Liver (tissue), 9 donors: ENCODE data around the gene LLGL1. TPM values are rescaled to one million over a fixed set of nuclear protein-coding genes. Genes with fewer than 3 reads are reported as not detected.

Experiments used
- DNase-seq: peaks from one replicate; pipeline ENCODE4 v3.0.0-alpha.2; 2017; ENCODE audit warnings: low spot score
- H3K27ac ChIP-seq, 2 donors: one replicate each; pipeline ENCODE4 v1.7.0; 2013; ENCODE audit warnings: inconsistent platforms in 2 of 2, low read length in 2 of 2, control low read depth in 1 of 2, low read depth in 1 of 2, mild to moderate bottlenecking in 1 of 2
- H3K27me3 ChIP-seq, 4 donors: one replicate each; pipeline versions ENCODE4 v1.6.1 to v1.7.0; 2013; ENCODE audit warnings: low read length in 3 of 4, inconsistent platforms in 1 of 4, mild to moderate bottlenecking in 1 of 4, moderate library complexity in 1 of 4; ENCODE audit not compliant: control insufficient read depth in 4 of 4, insufficient read depth in 4 of 4
- H3K36me3 ChIP-seq, 4 donors: one replicate each; pipeline versions ENCODE4 v1.6.1 to v1.7.0; 2013; ENCODE audit warnings: low read length in 3 of 4, mild to moderate bottlenecking in 3 of 4, low read depth in 1 of 4, moderate library complexity in 1 of 4; ENCODE audit not compliant: control insufficient read depth in 4 of 4, insufficient read depth in 3 of 4
- H3K4me1 ChIP-seq, 4 donors: one replicate each; pipeline versions ENCODE4 v1.6.1 to v1.7.0; 2013; ENCODE audit warnings: low read length in 3 of 4, mild to moderate bottlenecking in 3 of 4, moderate library complexity in 1 of 4; ENCODE audit not compliant: control insufficient read depth in 4 of 4, insufficient read depth in 4 of 4
- H3K4me3 ChIP-seq, 3 donors: one replicate each; pipeline versions ENCODE4 v1.6.1 to v1.7.0; 2013; ENCODE audit warnings: low read length in 3 of 3, control low read depth in 1 of 3, low read depth in 1 of 3, mild to moderate bottlenecking in 1 of 3
- H3K9ac ChIP-seq, 2 donors: one replicate each; pipeline ENCODE4 v1.7.0; 2013; ENCODE audit warnings: low read length in 2 of 2, mild to moderate bottlenecking in 2 of 2, moderate library complexity in 2 of 2, control low read depth in 1 of 2, low read depth in 1 of 2
- H3K9me3 ChIP-seq, 4 donors: one replicate each; pipeline versions ENCODE4 v1.6.1 to v1.7.0; 2013; ENCODE audit warnings: low read length in 3 of 4; ENCODE audit not compliant: control insufficient read depth in 4 of 4
- ATF3 ChIP-seq: IDR thresholded peaks from 2 replicates; pipeline ENCODE4 v1.6.1; 2016; ENCODE audit warnings: antibody characterized with exemption
- EGR1 ChIP-seq, 2 donors: IDR thresholded peaks; 2 replicates each; pipeline ENCODE4 v1.6.1; 2016 to 2018; ENCODE audit warnings: antibody characterized with exemption in 2 of 2, low read depth in 2 of 2
- FOXA1 ChIP-seq: IDR thresholded peaks from 2 replicates; pipeline ENCODE4 v1.6.1; 2016; ENCODE audit warnings: antibody characterized with exemption
- FOXA2 ChIP-seq: IDR thresholded peaks from 2 replicates; pipeline ENCODE4 v1.6.1; 2016; ENCODE audit warnings: antibody characterized with exemption
- GABPA ChIP-seq, 2 donors: IDR thresholded peaks in 1 of 2; conservative IDR thresholded peaks in 1 of 2; 2 replicates each; pipeline ENCODE4 v1.6.1; 2016; ENCODE audit warnings: antibody characterized with exemption in 2 of 2, mild to moderate bottlenecking in 1 of 2, moderate library complexity in 1 of 2
- HNF4A ChIP-seq, 2 donors: conservative IDR thresholded peaks; 2 replicates each; pipeline ENCODE4 v1.6.1; 2016; ENCODE audit warnings: antibody characterized with exemption in 2 of 2, mild to moderate bottlenecking in 2 of 2
- HNF4G ChIP-seq: IDR thresholded peaks from 2 replicates; pipeline ENCODE4 v1.6.1; 2016; ENCODE audit warnings: antibody characterized with exemption
- JUND ChIP-seq, 2 donors: IDR thresholded peaks; 2 replicates each; pipeline ENCODE4 v1.6.1; 2016; ENCODE audit warnings: antibody characterized with exemption in 2 of 2
- NR2F2 ChIP-seq: IDR thresholded peaks from 2 replicates; pipeline ENCODE4 v1.6.1; 2016; ENCODE audit warnings: antibody characterized with exemption
- RAD21 ChIP-seq, 2 donors: IDR thresholded peaks; 2 replicates each; pipeline ENCODE4 v1.6.1; 2016; ENCODE audit warnings: antibody characterized with exemption in 2 of 2, mild to moderate bottlenecking in 2 of 2
- REST ChIP-seq: IDR thresholded peaks from 2 replicates; pipeline ENCODE4 v1.6.1; 2016; ENCODE audit warnings: antibody characterized with exemption, mild to moderate bottlenecking
- RXRA ChIP-seq, 2 donors: IDR thresholded peaks; 2 replicates each; pipeline ENCODE4 v1.6.1; 2017 to 2018; ENCODE audit warnings: antibody characterized with exemption in 2 of 2, mild to moderate bottlenecking in 1 of 2
- SP1 ChIP-seq: IDR thresholded peaks from 2 replicates; pipeline ENCODE4 v1.6.1; 2018; ENCODE audit warnings: antibody characterized with exemption, mild to moderate bottlenecking
- TAF1 ChIP-seq: conservative IDR thresholded peaks from 2 replicates; pipeline ENCODE4 v1.6.1; 2016; ENCODE audit warnings: antibody characterized with exemption, mild to moderate bottlenecking
- YY1 ChIP-seq: IDR thresholded peaks from 2 replicates; pipeline ENCODE4 v1.6.1; 2016; ENCODE audit warnings: antibody characterized with exemption, mild to moderate bottlenecking
- WGBS: extraction: QIAGEN DNeasy Blood & Tissue Kit; methylation state at CpG from one replicate; pipeline ENCODE4 v1.1.7; 2013; 5-methylcytosine and 5-hydroxymethylcytosine counted together
- polyA plus RNA-seq, 2 donors: library from polyadenylated mRNA; stranded (reverse) in 1 of 2; unstranded in 1 of 2; fragments of 200-250 nt in 1 of 2; fragments of >200 nt in 1 of 2; fragmentation: Nextera tagmentation in 1 of 2; extraction: Ambion mirVana in 1 of 2; gene quantifications; one replicate each; pipeline versions ENCODE4 v1.2.1 to v1.2.3, GENCODE V29; 2013 to 2015
- total RNA-seq, 2 donors: library from RNA; depleted of rRNA; stranded (reverse); fragments of >200 nt; gene quantifications; one replicate each; pipeline ENCODE4 v1.2.3, GENCODE V29; 2014
- TF ChIP-seq, protein P1 (sequence below): IDR thresholded peaks from 2 replicates; pipeline ENCODE4 v1.6.1; 2016; ENCODE audit warnings: antibody characterized with exemption
- donor health status: healthy.
- donor health status: healthy.
- donor health status: healthy.
- donor health status: healthy.
- donor health status: healthy.

The LLGL1 gene
- total and polyA plus RNA-seq, 4 donors, result 0.39 to 12.0 (median 2.8) TPM

DNA sequence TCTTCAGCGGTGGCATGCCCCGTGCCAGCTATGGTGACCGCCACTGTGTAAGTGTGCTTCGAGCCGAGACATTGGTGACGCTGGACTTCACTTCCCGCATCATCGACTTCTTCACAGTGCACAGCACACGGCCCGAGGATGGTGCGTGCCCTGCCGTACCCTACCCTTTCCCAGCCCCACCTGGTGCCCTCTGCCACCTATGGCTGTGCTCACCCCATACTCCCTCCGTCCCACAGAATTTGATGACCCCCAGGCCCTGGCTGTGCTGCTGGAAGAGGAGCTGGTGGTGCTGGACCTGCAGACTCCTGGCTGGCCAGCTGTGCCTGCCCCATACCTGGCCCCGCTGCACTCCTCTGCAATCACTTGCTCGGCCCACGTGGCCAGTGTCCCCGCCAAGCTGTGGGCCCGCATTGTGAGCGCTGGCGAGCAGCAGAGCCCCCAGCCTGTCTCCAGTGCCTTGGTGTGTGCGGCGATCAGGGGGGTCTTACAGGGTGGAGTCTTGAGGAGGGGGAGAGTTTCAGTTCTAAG lies 9.5 kb downstream of the LLGL1 start:
- no peak for DNase-seq
- Histone ChIP-seq H3K36me3 (peaks cover 0 to 4% (median 0%) of the 10 kb centered on the region in 4 donors), H3K9ac (no peak overlapping the region), H3K9me3 (no peaks in the 10 kb centered on the region), H3K4me1 (no peaks in the 10 kb centered on the region), H3K4me3 (no peak overlapping the region), H3K27ac (no peak overlapping the region), H3K27me3 (no peaks in the 10 kb centered on the region)
- 97% methylated on average over 22 of the region's 22 CpGs for WGBS
- TF ChIP-seq RAD21 (IDR thresholded peaks at IDR 0.05) (no peak), YY1 (no peak), JUND (IDR thresholded peaks at IDR 0.05) (no peak), NR2F2 (no peak), RXRA (IDR thresholded peaks at IDR 0.05) (no peak), ATF3 (no peak), TAF1 (no peak), REST (no peak)

DNA sequence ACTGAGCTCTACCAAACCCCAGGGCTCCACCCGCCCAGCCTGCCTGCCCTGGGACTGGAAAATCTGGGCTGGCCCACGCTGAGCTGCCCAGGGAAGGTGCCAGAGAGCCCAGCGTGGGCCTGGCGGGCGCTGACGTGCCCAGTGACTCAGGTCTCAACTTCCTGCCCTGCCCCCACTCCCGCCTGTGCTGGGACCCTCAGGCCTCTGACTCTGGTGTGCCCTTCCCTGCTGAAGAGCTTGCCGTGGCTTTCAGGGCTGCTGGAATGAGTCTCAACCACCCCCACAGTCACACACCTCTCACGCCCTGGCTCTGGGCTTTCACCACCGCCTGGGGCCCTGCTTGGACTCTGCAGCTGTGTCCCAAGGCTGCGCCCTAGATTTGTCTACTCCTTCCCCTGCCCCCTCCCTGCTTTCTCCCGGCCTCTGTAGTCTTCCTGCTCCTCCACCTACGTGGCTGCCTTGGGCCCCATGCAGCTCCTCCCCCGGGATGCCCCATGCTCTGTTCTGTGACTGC lies 10.4 kb downstream of the LLGL1 start:
- Histone ChIP-seq H3K4me3 (no peak overlapping the region), H3K27me3 (no peaks in the 10 kb centered on the region), H3K27ac (no peak overlapping the region), H3K9ac (no peak overlapping the region), H3K36me3 (peaks cover 0 to 4% (median 0%) of the 10 kb centered on the region in 4 donors), H3K9me3 (no peaks in the 10 kb centered on the region), H3K4me1 (no peaks in the 10 kb centered on the region)
- 82% methylated on average over 14 of the region's 14 CpGs for WGBS
- TF ChIP-seq HNF4G (no peak), TAF1 (no peak), GABPA (IDR thresholded peaks at IDR 0.05 in 1 of 2, conservative IDR thresholded peaks at IDR 0.05 in 1 of 2) (no peak), FOXA1 (no peak), ATF3 (no peak), HNF4A (conservative IDR thresholded peaks at IDR 0.05) (no peak), RXRA (IDR thresholded peaks at IDR 0.05) (no peak), JUND (IDR thresholded peaks at IDR 0.05) (no peak), REST (no peak), FOXA2 (no peak), SP1 (no peak), RAD21 (IDR thresholded peaks at IDR 0.05) (no peak), NR2F2 (no peak), EGR1 (IDR thresholded peaks at IDR 0.05; ENCODE audit: low read depth in 2 of 2) (no peak)
- TF ChIP-seq, protein P1, sequence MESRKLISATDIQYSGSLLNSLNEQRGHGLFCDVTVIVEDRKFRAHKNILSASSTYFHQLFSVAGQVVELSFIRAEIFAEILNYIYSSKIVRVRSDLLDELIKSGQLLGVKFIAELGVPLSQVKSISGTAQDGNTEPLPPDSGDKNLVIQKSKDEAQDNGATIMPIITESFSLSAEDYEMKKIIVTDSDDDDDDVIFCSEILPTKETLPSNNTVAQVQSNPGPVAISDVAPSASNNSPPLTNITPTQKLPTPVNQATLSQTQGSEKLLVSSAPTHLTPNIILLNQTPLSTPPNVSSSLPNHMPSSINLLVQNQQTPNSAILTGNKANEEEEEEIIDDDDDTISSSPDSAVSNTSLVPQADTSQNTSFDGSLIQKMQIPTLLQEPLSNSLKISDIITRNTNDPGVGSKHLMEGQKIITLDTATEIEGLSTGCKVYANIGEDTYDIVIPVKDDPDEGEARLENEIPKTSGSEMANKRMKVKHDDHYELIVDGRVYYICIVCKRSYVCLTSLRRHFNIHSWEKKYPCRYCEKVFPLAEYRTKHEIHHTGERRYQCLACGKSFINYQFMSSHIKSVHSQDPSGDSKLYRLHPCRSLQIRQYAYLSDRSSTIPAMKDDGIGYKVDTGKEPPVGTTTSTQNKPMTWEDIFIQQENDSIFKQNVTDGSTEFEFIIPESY, result no peak
- DNase-seq, result no peak
